ENCODE results near the gene HOXB8.

GRCh38 chr17:48622857-48623256 is 7.8 kb upstream of the HOXB8 start:
- TF ChIP-seq POLR2AphosphoS5 (IDR thresholded peaks at IDR 0.05) (no peak), CTCF (IDR thresholded peaks at IDR 0.05 in 8 of 11, conservative IDR thresholded peaks at IDR 0.05 in 3 of 11) (no peak)
